Measurements from ENCODE around the gene TUBB. TPM values are rescaled to one million over a fixed set of nuclear protein-coding genes. Genes with fewer than 3 reads are reported as not detected.

TUBB gene
- total RNA-seq, 4 donors from 2014 or later: 152 to 218 (median 207) TPM

- WGBS, 2 donors: 0 to 1% methylated on average over 23 to 24 of the region's 41 CpGs
- TF ChIP-seq EP300 (IDR thresholded peaks at IDR 0.05) (peak in 1 of 2 donors; percentile 47), POLR2A (IDR thresholded peaks at IDR 0.05) (peak in 1 of 2 donors; percentile 32)
- TF ChIP-seq, protein P1, sequence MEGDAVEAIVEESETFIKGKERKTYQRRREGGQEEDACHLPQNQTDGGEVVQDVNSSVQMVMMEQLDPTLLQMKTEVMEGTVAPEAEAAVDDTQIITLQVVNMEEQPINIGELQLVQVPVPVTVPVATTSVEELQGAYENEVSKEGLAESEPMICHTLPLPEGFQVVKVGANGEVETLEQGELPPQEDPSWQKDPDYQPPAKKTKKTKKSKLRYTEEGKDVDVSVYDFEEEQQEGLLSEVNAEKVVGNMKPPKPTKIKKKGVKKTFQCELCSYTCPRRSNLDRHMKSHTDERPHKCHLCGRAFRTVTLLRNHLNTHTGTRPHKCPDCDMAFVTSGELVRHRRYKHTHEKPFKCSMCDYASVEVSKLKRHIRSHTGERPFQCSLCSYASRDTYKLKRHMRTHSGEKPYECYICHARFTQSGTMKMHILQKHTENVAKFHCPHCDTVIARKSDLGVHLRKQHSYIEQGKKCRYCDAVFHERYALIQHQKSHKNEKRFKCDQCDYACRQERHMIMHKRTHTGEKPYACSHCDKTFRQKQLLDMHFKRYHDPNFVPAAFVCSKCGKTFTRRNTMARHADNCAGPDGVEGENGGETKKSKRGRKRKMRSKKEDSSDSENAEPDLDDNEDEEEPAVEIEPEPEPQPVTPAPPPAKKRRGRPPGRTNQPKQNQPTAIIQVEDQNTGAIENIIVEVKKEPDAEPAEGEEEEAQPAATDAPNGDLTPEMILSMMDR (IDR thresholded peaks at IDR 0.05): no peak
Observed at GRCh38 chr6:30686009-30686907, 33.9 kb upstream of the TUBB start, which contains the start of gene PPP1R18. Gene PPP1R18 (minus strand): TSS chr6:30686645. CDS start chr6:30686018, 627 bp downstream.

DNA sequence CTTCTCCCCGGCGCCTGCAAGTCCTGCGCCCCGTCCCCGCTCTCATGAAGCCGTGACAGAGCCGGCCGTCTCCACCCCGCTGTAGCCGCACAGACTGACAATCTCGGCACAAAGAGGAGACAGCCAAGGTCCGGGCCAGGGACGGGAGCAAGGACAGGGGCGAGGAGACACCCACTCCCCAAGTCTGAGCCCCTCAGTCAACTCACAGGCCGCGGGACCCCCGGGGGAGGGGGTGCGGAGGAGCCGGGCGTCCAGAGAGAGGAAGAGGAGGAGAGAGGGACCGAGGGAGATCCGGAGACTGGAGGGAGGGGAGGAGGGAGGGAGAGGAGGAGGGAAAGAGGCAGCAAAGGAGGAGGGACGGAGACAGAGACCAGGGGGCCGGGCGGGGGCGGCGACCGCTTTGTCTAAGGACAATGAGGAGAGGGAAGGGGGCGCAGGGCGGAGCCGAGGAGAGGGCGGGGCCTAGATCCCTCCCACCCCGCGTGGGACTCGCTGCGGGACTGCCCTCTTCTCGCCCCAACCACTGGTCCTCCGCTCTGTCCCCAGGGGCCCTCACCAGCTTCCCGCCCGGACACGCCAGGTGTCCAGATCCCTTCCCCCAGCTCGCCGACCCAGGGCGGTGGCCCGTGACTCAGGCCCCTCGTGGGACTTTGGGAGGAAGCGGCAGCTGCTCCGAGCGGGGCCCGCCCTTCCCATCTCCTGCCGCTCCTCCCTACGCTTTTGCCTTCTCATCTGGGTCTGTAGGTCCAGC lies 33.1 kb upstream of the TUBB start:
- DNase-seq (ENCODE audit: low spot score in 2 of 2): peak; percentile 89
- H3K27ac ChIP-seq: peak overlapping the region; percentile 97 to 99 (median 98)
- TF ChIP-seq POLR2A (IDR thresholded peaks at IDR 0.05): peak; percentile 17 to 48
- TF ChIP-seq, protein P1 (IDR thresholded peaks at IDR 0.05): no peak
- peak; percentile 72 to 95 for TF ChIP-seq EP300 (IDR thresholded peaks at IDR 0.05)
- H3K4me3 ChIP-seq: peak overlapping the region; percentile 73 to 92 (median 83)
- no peaks in the 10 kb centered on the region for H3K36me3 ChIP-seq
- no peaks in the 10 kb centered on the region for H3K27me3 ChIP-seq
- H3K9me3 ChIP-seq: no peaks in the 10 kb centered on the region
- 1% methylated on average over 33 to 48 of the region's 52 CpGs for WGBS, 2 donors
- H3K4me1 ChIP-seq: peaks cover 0 to 80% (median 54%) of the 10 kb centered on the region in 4 donors

More at GRCh38 chr6:30686009-30686907, 33.9 kb upstream of the TUBB start, which contains the start of gene PPP1R18:
- no peaks in the 10 kb centered on the region for H3K27me3 ChIP-seq
- peak; percentile 71 to 72 for DNase-seq (ENCODE audit: low spot score in 2 of 2)
- peak within 1 kb of the TSS; percentile 73 to 92 (median 83) for H3K4me3 ChIP-seq
- peak within 1 kb of the TSS; percentile 97 to 99 (median 98) for H3K27ac ChIP-seq
- peaks cover 0 to 84% (median 58%) of the 10 kb centered on the region in 4 donors for H3K4me1 ChIP-seq
- no peaks in the 10 kb centered on the region for H3K36me3 ChIP-seq
- no peaks in the 10 kb centered on the region for H3K9me3 ChIP-seq

DNA sequence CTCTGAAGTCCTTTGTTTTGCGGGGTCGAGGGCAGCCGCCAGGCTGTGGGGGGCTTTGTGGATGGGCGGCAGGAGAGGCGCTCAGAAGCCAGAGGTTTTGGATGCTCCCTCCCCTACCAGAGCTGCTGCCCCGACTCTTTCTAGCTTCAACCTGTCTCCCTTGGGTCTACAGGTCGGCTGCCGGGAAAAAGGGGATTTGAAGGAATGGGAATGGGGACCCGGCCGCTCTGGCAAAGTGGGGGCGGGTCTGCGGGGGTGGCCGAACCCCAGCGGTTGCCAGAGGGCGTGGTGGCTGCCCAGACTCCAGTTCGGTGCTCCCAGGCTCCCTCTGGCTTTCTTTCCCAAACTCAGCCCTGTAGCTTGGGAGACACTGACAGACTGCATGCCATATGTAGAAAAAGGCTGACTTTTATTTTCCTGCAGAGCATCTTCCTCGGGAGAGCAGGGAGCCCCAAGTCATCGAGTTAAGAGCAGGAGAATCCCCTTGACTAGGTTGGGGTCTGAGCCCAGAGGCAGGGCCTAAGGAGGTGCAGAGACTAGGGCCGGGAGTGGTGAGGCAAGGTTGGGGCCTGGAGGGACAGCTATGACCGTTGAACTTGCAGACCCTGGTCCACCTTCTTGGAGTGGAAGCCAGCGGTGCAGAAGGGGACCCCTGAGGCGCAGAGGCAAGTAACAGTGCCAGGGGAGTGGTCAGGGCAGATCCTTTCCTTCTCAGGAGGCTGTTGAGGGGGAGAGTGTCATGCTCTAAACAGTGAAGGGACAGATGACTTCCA lies 32.3 kb upstream of the TUBB start:
- Histone ChIP-seq H3K4me3 (peak overlapping the region; percentile 73 to 92 (median 83)), H3K36me3 (no peaks in the 10 kb centered on the region), H3K4me1 (peaks cover 0 to 73% (median 47%) of the 10 kb centered on the region in 4 donors), H3K27me3 (no peaks in the 10 kb centered on the region), H3K27ac (peak overlapping the region; percentile 97 to 99 (median 98)), H3K9me3 (no peaks in the 10 kb centered on the region)
- DNase-seq (ENCODE audit: low spot score in 2 of 2): peak in 1 of 2 donors; percentile 38
- WGBS, 2 donors: 8 to 10% methylated on average over 22 of the region's 22 CpGs
- TF ChIP-seq EP300 (IDR thresholded peaks at IDR 0.05): no peak
- TF ChIP-seq POLR2A (IDR thresholded peaks at IDR 0.05): no peak
- TF ChIP-seq, protein P1 (IDR thresholded peaks at IDR 0.05): peak; percentile 10 to 41 (median 23)

- 80 to 83% methylated on average over 9 of the region's 9 CpGs for WGBS, 2 donors
- DNase-seq (ENCODE audit: low spot score in 2 of 2): no peak
- H3K27me3 ChIP-seq: no peaks in the 10 kb centered on the region
- H3K36me3 ChIP-seq: no peaks in the 10 kb centered on the region
- peak overlapping the region in 1 of 4 donors; percentile 92 for H3K4me3 ChIP-seq
- no peaks in the 10 kb centered on the region for H3K9me3 ChIP-seq
- H3K4me1 ChIP-seq: peaks cover 0 to 65% (median 41%) of the 10 kb centered on the region in 4 donors
- TF ChIP-seq POLR2A (IDR thresholded peaks at IDR 0.05) (no peak), EP300 (IDR thresholded peaks at IDR 0.05) (no peak)
- TF ChIP-seq, protein P1 (IDR thresholded peaks at IDR 0.05): no peak
- peak overlapping the region; percentile 97 to 99 (median 98) for H3K27ac ChIP-seq
Observed at GRCh38 chr6:30688569-30688968, 31.6 kb upstream of the TUBB start.
